Cardiac muscle cell (in vitro differentiated cells and primary cell): ENCODE data around the gene GPR108. TPM values are rescaled to one million over a fixed set of nuclear protein-coding genes. Genes with fewer than 3 reads are reported as not detected.
"Not testable (repeated sequence)": the region's sequence is repeated elsewhere in the genome, so short reads cannot be mapped to it uniquely, and the experiment has no call there.

Source experiments
- DNase-seq, 2 donors: peaks; one replicate each; pipeline versions ENCODE4 v3.0.0 to v3.0.0-alpha.2; 2010 to 2017; ENCODE audit warnings: low read depth in 1 of 2, low spot score in 1 of 2
- H3K27ac ChIP-seq: fragments of 200-600 bp; sonication (generic); 2 replicates; pipeline ENCODE4 v1.5.1; 2016
- H3K27me3 ChIP-seq: fragments of 200-600 bp; sonication (generic); 2 replicates; pipeline ENCODE4 v1.6.0; 2016; ENCODE audit warnings: control low read depth
- H3K36me3 ChIP-seq: fragments of 200-600 bp; sonication (generic); 2 replicates; pipeline ENCODE4 v1.5.1; 2016; ENCODE audit warnings: control low read depth
- H3K4me1 ChIP-seq: fragments of 200-600 bp; sonication (generic); 2 replicates; pipeline ENCODE4 v1.8.1; 2017; ENCODE audit warnings: low read depth, mild to moderate bottlenecking, mixed run types
- H3K4me3 ChIP-seq: fragments of 200-600 bp; sonication (generic); 2 replicates; pipeline ENCODE4 v1.5.1; 2016; ENCODE audit warnings: mild to moderate bottlenecking
- H3K9me3 ChIP-seq: fragments of 200-600 bp; sonication (generic); 2 replicates; pipeline ENCODE4 v1.5.1; 2017; ENCODE audit warnings: low read depth, mild to moderate bottlenecking, control low read depth
- polyA plus RNA-seq: library from polyadenylated mRNA; unstranded; fragments of >200 nt; fragmentation: Nextera tagmentation; extraction: Ambion mirVana; gene quantifications from 2 replicates; pipeline ENCODE4 v1.2.1, GENCODE V29; 2016
- total RNA-seq: library from RNA; depleted of rRNA; stranded (reverse); fragments of >200 nt; gene quantifications from 2 replicates; pipeline ENCODE4 v1.2.3, GENCODE V29; 2016
- TF ChIP-seq, protein P1 (sequence below): IDR thresholded peaks from 2 replicates; pipeline ENCODE4 v1.5.1; 2012; ENCODE audit warnings: low read depth, mild to moderate bottlenecking, low read length

Gene GPR108
- total and polyA plus RNA-seq, 2 experiments from 2014 or later: 91.3 to 113 TPM

DNA sequence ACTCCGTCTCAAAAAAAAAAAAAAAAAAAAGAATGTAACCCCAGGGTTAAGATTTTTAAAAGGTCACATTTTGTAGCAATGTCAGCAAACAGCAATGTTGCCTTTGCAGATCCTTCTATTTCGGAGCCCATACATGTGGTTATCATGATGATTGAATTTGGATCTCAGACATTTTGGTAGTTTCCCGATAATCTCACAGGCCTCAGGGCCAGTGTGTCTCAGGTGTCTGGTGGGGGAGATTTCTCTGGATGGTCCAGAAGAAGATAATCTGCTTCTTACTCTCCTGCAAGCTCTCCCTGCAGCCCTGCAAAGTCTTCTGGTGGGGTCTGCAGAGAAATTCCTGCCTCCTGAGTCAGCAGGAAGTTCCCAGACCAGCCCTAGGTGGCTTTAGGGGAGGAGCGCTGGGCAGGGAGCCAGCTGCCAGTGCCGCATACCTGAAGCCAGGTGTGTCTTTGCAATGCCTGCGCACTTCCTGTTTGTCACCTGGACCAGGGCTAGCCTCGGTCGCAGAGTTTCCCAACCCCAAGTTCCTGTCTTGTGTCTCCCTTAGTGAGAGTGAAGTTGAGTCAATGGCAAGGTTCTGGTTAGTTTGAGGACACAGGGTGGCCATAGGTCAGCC, 28.5 kb upstream of the GPR108 start:
- no peaks in the 10 kb centered on the region for H3K9me3 ChIP-seq
- H3K27ac ChIP-seq: no peak overlapping the region
- no peaks in the 10 kb centered on the region for H3K4me1 ChIP-seq
- peaks cover 15% of the 10 kb centered on the region for H3K27me3 ChIP-seq
- no peak overlapping the region for H3K4me3 ChIP-seq
- H3K36me3 ChIP-seq: no peaks in the 10 kb centered on the region
- TF ChIP-seq, protein P1, sequence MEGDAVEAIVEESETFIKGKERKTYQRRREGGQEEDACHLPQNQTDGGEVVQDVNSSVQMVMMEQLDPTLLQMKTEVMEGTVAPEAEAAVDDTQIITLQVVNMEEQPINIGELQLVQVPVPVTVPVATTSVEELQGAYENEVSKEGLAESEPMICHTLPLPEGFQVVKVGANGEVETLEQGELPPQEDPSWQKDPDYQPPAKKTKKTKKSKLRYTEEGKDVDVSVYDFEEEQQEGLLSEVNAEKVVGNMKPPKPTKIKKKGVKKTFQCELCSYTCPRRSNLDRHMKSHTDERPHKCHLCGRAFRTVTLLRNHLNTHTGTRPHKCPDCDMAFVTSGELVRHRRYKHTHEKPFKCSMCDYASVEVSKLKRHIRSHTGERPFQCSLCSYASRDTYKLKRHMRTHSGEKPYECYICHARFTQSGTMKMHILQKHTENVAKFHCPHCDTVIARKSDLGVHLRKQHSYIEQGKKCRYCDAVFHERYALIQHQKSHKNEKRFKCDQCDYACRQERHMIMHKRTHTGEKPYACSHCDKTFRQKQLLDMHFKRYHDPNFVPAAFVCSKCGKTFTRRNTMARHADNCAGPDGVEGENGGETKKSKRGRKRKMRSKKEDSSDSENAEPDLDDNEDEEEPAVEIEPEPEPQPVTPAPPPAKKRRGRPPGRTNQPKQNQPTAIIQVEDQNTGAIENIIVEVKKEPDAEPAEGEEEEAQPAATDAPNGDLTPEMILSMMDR: no peak
- no peak for DNase-seq

DNA sequence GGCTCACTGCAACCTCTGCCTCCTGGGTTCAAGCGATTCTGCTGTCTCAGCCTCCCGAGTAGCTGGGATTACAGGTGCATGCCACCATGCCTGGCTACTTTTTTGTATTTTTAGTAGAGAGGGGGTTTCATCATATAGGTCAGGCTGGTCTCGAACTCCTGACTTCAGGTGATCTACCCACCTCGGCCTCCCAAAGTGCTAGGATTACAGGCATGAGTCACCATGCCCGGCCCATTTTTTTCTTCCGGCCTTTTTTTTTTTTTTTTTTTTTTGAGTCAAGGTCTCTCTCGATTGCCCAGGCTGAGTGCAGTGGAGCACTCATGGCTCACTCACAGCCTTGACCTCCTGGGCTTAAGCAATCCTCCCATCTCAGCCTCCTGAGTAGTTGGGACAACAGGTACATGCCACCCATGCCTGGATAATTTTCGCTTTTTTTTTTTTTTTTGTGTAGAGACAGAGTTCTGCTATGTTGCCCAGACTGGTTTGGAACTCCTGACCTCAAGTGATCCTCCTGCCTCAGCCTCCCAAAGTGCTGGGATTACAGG, 24.9 kb upstream of the GPR108 start:
- H3K9me3 ChIP-seq, H3K27ac ChIP-seq, H3K36me3 ChIP-seq, H3K4me1 ChIP-seq, DNase-seq, H3K4me3 ChIP-seq: not testable (repeated sequence)
- H3K27me3 ChIP-seq: peaks cover 15% of the 10 kb centered on the region

DNA sequence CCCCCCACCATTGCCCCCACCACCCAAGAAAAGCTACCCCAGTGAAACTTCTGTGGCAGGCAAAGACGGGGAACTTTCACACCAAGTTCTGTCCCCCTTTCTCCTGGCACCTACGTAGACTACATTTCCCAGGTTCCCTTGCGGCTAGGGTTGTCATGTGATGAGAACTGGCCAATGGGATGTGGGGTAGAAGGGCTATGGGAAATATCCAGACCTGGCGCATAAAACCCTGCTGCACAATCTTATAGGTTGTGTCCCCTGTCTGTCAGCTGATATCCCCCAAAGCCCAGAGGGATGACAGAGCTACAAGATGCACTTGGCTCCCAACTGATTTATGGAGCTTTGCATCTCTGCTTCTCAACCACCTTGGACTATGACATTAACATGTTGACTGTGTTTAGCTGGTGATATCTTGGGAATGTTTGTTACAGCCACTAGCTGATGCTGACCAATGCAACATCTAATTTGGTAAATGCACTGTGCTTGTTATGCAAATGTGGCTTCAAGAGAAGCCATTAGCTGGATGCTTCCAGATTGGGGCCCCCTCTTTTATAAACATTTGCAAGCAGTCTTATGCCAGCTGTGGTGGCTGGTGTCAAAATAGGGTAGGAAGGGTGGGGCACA, 23.8 kb upstream of the GPR108 start:
- no peak overlapping the region for H3K4me3 ChIP-seq
- no peak overlapping the region for H3K27ac ChIP-seq
- no peak for DNase-seq
- H3K27me3 ChIP-seq: peaks cover 4% of the 10 kb centered on the region
- H3K36me3 ChIP-seq: no peaks in the 10 kb centered on the region
- no peaks in the 10 kb centered on the region for H3K4me1 ChIP-seq
- TF ChIP-seq, protein P1: no peak
- no peaks in the 10 kb centered on the region for H3K9me3 ChIP-seq

DNA sequence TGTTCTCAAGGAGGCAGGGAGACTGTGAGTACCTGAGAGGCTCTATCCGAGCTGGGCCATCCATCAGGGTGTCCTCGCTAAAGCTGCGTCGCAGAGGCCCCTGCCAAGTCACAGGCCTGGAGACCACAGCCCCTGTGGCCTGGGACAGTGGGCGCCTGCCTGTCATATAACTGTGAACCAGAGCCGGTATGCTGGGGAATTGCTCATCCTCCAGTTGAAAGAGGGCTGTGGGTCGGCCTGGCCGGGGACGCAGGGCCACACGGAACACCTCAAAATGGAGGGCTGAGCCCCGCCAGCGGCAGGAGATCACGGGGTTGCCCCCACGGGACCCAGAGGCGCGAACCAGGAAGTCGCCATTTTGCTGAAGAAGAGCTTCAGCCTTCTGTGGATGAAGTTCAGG, 23.2 kb upstream of the GPR108 start:
- DNase-seq: no peak
- no peaks in the 10 kb centered on the region for H3K27me3 ChIP-seq
- H3K36me3 ChIP-seq: no peaks in the 10 kb centered on the region
- no peaks in the 10 kb centered on the region for H3K4me1 ChIP-seq
- TF ChIP-seq, protein P1: no peak
- no peaks in the 10 kb centered on the region for H3K9me3 ChIP-seq
- H3K4me3 ChIP-seq: no peak overlapping the region
- no peak overlapping the region for H3K27ac ChIP-seq

DNA sequence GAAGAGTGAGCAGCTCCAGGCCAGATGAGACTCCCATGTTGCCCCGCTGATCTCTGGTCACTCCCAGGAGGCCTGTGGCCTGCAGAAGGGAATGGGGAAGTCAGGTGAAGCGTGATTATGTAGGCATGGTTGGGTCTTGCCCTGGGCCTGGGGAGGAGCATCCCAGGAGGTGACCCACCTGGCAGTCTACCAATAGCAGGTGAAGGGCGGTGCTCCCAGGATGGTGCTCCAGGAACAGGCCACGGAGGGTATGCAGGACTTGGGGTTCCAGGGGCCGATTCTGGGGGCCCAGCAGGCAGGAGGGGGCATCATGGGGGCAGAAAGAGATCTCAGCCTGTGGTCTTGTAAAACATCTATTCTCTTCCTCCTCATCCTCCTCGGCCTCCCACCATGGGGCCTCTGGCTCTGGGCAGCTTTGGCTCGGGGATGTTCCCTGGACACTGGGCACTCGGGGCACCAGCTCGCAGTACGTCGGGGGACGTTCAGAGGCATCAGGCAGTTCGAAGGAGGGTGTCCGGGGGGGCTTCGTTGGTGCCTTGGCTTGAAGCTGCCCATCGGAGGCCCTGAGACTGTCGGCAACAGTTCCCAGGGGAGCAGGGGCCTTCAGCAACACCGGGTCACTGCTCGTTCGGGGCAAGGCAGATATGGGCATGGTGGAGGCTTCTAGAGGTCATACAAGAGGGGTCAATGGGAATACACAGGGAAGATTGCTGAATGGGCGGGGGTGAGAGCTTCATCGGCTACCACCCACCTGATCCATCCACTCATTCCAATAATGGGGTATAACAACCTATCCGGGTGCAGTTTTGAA, 17.5 kb upstream of the GPR108 start:
- H3K36me3 ChIP-seq: peaks cover 9% of the 10 kb centered on the region
- H3K27me3 ChIP-seq: no peaks in the 10 kb centered on the region
- DNase-seq: no peak
- peaks cover 3% of the 10 kb centered on the region for H3K4me1 ChIP-seq
- no peaks in the 10 kb centered on the region for H3K9me3 ChIP-seq
- H3K4me3 ChIP-seq: no peak overlapping the region
- TF ChIP-seq, protein P1: no peak
- no peak overlapping the region for H3K27ac ChIP-seq
